Esophagus squamous epithelium (tissue), 5 donors: Measurements from ENCODE around the gene ZNF426. TPM values are rescaled to one million over a fixed set of nuclear protein-coding genes. Genes with fewer than 3 reads are reported as not detected.
"Not testable (repeated sequence)": the region's sequence is repeated elsewhere in the genome, so short reads cannot be mapped to it uniquely, and the experiment has no call there.

ENCODE experiments used
- DNase-seq: peaks from one replicate; lab custom pipeline; 2025; lab: John Stamatoyannopoulos, UW
- H3K27ac ChIP-seq, 4 donors: fragments of 200-600 bp; sonication (generic); one replicate each; pipeline ENCODE4 v1.5.1; 2016 to 2019; ENCODE audit warnings: mild to moderate bottlenecking in 1 of 4
- H3K27me3 ChIP-seq, 4 donors: fragments of 200-600 bp; sonication (generic); 1 replicate in 3 of 4; 2 replicates in 1 of 4; pipeline versions ENCODE4 v1.5.1 to v1.6.0; 2017 to 2021; ENCODE audit warnings: antibody characterized with exemption in 1 of 4
- H3K36me3 ChIP-seq, 3 donors: fragments of 200-600 bp; sonication (generic); one replicate each; pipeline ENCODE4 v1.5.1; 2016 to 2019
- H3K4me1 ChIP-seq, 3 donors: fragments of 200-600 bp; sonication (generic); one replicate each; pipeline ENCODE4 v1.5.1; 2017 to 2019
- H3K4me3 ChIP-seq, 4 donors: fragments of 200-600 bp; sonication (generic); 1 replicate in 3 of 4; 2 replicates in 1 of 4; pipeline ENCODE4 v1.5.1; 2016 to 2019; ENCODE audit warnings: mild to moderate bottlenecking in 2 of 4, moderate library complexity in 1 of 4
- H3K9me3 ChIP-seq, 3 donors: fragments of 200-600 bp; sonication (generic); one replicate each; pipeline ENCODE4 v1.5.1; 2016 to 2019
- POLR2A ChIP-seq, 4 donors: fragments of 450-650 bp; IDR thresholded peaks; one replicate each; pipeline ENCODE4 v1.6.1; 2017; ENCODE audit warnings: antibody characterized with exemption in 4 of 4, mild to moderate bottlenecking in 4 of 4, moderate library complexity in 3 of 4
- WGBS, 2 donors: methylation state at CpG; one replicate each; pipeline ENCODE4 v1.1.5; 2018; 5-methylcytosine and 5-hydroxymethylcytosine counted together
- intact Hi-C: fragments of 100-400 bp; cut with DNase I; formaldehyde crosslinking; loops from one replicate; pipeline ENCODE4 v1.15.0; 2022
- total RNA-seq, 4 donors: library from RNA; depleted of rRNA; stranded (reverse); fragments of >200 nt; gene quantifications; one replicate each; pipeline ENCODE4 v1.1.0, GENCODE V29; 2016
- TF ChIP-seq, protein P1 (sequence below), 6 experiments: fragments of 450-650 bp in 4 of 6; fragments of 200-600 bp in 2 of 6; sonication (generic) in 2 of 6; IDR thresholded peaks; one replicate each; pipeline ENCODE4 v1.5.1; 2016 to 2019; ENCODE audit warnings: antibody characterized with exemption in 6 of 6, mild to moderate bottlenecking in 4 of 6, moderate library complexity in 4 of 6
- donor health status: DM: yes; HTN: yes; CAD: no.

ZNF426 gene
- 10 to 100 TPM; 18.5 to 21.7 (median 19.3) TPM for total RNA-seq

DNA sequence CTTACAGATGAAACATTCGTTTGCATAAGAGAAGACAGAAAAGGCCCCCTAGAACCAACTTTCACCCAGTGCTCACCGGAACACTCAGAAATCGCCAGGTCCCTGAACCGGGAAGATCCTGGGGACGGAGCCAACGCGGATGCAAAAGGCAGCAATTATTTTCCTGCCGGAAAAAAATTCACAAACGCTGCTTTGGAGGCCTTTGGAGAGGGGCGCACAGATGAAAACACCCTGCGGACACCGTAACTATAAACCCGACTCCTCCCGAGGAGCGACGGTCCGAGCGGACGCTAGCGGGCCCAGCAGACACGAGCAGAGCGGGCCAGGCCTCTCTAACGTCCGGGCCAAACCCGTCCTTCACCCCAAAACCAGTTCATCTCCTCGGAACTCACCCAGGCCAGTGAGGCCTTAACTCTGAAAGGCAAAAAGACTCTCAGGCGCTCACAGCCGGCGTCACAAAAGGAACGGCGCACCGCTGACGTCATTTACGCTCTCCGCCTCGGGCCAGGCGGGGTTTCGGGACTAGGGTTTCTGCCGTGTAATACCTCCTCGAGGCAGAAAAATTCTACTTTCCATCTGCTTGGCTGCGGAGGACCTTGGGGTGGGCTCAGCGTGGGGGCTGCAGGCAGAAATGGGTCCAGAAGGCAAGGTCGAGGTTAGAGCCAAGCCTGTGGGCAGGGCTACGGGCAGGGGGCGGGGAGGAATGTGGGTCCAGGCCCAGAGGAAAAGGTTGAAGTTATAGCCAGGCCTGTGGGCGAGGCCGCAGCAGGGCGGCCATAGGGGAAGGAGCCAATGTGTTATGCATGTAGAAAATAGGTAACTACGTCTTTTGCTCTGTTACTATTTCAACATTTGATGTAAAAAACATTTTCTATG, at the start of gene ZNF426:
Gene ZNF426, minus strand, starts transcription at position 463 of the 876 bp plus-strand sequence. CDS start 2,413 bp downstream, outside the sequence.
- 2% methylated on average over 31 to 32 of the region's 49 CpGs for WGBS, 2 donors
- TF ChIP-seq POLR2A (IDR thresholded peaks at IDR 0.05): peak in 2 of 4 donors; percentile 34 to 36
- TF ChIP-seq, protein P1, sequence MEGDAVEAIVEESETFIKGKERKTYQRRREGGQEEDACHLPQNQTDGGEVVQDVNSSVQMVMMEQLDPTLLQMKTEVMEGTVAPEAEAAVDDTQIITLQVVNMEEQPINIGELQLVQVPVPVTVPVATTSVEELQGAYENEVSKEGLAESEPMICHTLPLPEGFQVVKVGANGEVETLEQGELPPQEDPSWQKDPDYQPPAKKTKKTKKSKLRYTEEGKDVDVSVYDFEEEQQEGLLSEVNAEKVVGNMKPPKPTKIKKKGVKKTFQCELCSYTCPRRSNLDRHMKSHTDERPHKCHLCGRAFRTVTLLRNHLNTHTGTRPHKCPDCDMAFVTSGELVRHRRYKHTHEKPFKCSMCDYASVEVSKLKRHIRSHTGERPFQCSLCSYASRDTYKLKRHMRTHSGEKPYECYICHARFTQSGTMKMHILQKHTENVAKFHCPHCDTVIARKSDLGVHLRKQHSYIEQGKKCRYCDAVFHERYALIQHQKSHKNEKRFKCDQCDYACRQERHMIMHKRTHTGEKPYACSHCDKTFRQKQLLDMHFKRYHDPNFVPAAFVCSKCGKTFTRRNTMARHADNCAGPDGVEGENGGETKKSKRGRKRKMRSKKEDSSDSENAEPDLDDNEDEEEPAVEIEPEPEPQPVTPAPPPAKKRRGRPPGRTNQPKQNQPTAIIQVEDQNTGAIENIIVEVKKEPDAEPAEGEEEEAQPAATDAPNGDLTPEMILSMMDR (IDR thresholded peaks at IDR 0.05): peak in 1 of 6 experiments; percentile 14

DNA sequence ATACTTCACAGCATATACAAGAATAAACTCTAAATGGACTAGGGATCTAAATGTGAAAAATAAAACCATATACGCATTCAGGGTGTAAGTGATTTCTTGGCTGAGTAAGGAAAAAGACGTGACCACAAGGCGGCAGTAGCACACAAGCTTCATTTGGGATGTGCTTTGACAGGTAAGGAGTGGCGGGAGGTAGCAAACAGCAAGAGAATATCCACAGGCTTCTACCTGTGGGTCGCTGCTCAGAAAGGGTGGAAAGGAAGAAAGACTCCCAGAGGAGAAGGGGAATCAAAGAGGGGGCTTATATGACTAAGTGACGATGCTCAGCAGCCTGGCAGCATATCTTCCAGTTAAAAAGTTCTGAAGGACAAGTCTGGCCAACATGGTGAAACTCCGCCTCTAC, 48.3 kb upstream of the ZNF426 start:
- no peak for DNase-seq
- Histone ChIP-seq H3K36me3 (peaks cover 0 to 9% (median 0%) of the 10 kb centered on the region in 3 donors), H3K9me3 (peaks cover 0 to 5% (median 0%) of the 10 kb centered on the region in 3 donors), H3K27me3 (peaks cover 0 to 24% (median 0%) of the 10 kb centered on the region in 4 donors), H3K4me1 (peaks cover 0 to 32% (median 13%) of the 10 kb centered on the region in 3 donors), H3K4me3 (no peak overlapping the region), H3K27ac (no peak overlapping the region)
- WGBS, 2 donors: 13 to 15% methylated on average over 7 of the region's 7 CpGs
- intact Hi-C loops: no loop called here
- TF ChIP-seq POLR2A (IDR thresholded peaks at IDR 0.05): no peak
- TF ChIP-seq, protein P1 (IDR thresholded peaks at IDR 0.05): peak; percentile 38 to 86 (median 68)

More for the DNA sequence above, at the start of gene ZNF426:
- DNase-seq: peak; percentile 42
- peak within 1 kb of the TSS; percentile 63 to 84 (median 79) for H3K4me3 ChIP-seq
- H3K36me3 ChIP-seq: peaks cover 23 to 31% (median 25%) of the 10 kb centered on the region in 3 donors
- H3K9me3 ChIP-seq: peaks cover 0 to 37% (median 19%) of the 10 kb centered on the region in 3 donors
- H3K27me3 ChIP-seq: no peaks in the 10 kb centered on the region
- intact Hi-C loops: no loop called here
- H3K4me1 ChIP-seq: peaks cover 5 to 19% (median 7%) of the 10 kb centered on the region in 3 donors
- peak within 1 kb of the TSS; percentile 94 to 98 (median 96) for H3K27ac ChIP-seq

DNA sequence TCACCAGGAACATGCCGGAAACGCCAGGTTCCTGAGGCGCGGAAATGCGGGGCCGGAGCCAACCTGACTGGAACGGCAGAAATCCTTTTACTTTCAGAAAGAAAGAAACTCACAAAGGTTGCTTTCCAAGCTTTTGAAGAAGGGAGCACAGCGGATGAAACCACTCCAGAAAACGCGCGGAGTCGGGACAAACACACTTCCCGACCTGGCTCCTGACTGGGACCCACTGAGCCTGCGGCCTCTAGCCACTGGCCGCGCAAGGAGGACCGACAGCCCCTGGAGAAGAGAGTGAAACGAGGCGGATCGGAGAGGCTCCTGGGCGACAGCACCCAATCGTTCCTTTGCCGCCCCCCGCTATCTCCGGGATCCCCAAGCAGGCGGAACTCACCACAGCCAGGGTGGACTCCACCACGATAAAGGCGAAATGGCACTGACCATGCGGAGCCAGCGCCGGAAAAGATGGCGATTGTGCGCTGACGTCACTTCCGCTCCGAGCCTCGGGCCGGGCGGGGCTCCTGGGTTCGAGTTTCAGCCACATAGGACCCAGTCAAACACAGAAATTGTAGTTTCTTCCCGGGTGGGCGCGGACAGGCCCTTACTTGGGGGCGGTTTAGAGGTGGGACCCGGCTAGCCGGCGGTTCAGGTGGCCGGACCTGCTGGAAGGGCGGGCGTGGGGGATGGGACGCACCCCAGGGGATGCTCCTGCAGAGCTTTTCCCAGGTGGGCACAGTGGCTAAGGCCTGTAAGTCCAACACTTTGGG, 45.8 kb upstream of the ZNF426 start, which contains the start of gene ZNF121:
Gene ZNF121, minus strand, starts transcription at position 432 of the 761 bp plus-strand sequence. CDS start 16,407 bp downstream, outside the sequence.
- peaks cover 0 to 30% (median under 1%) of the 10 kb centered on the region in 3 donors for H3K9me3 ChIP-seq
- intact Hi-C loops: no loop called here
- no peak for DNase-seq
- TF ChIP-seq, protein P1 (IDR thresholded peaks at IDR 0.05): peak in 1 of 6 experiments; percentile 5
- peak in 1 of 4 donors; percentile 50 for TF ChIP-seq POLR2A (IDR thresholded peaks at IDR 0.05)
- H3K27ac ChIP-seq: peak within 1 kb of the TSS; percentile 88 to 99 (median 94)
- H3K36me3 ChIP-seq: peaks cover 0 to 34% (median 0%) of the 10 kb centered on the region in 3 donors
- peak within 1 kb of the TSS; percentile 72 to 98 (median 89) for H3K4me3 ChIP-seq
- peaks cover 0 to 12% (median 0%) of the 10 kb centered on the region in 4 donors for H3K27me3 ChIP-seq
- H3K4me1 ChIP-seq: peaks cover 0 to 32% (median 13%) of the 10 kb centered on the region in 3 donors
- WGBS, 2 donors: 0% methylated on average over 7 to 16 of the region's 51 CpGs

DNA sequence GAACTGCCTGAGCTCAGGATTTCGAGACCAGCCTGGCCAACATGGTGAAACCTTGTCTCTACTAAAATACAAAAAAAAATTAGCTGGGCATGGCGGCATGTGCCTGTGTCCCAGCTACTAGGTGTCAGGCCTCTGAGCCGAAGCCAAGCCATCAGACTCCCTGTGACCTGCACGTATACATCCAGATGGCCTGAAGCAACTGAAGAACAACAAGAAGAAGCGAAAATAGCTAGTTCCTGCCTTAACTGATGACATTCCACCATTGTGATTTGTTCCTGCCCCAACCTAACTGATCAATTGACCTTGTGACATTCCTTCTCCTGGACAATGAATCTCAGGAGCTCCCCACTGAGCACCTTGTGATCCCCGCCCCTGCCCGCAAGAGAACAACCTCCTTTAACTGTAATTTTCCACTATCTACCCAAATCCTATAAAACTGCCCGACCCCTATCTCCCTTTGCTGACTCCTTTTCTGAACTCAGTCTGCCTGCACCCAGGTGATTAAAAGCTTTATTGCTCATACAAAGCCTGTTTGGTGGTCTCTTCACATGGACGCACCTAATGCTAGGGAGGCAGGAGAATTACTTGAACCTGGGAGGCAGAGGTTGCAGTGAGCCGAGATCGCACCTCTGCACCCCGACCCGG, 43.8 kb upstream of the ZNF426 start:
- H3K4me3 ChIP-seq, H3K27ac ChIP-seq, H3K27me3 ChIP-seq, DNase-seq, intact Hi-C loops: not testable (repeated sequence)
- 85 to 86% methylated on average over 12 of the region's 13 CpGs for WGBS, 2 donors
- H3K9me3 ChIP-seq: peaks cover 0 to 51% (median 20%) of the 10 kb centered on the region in 3 donors
- H3K4me1 ChIP-seq: peaks cover 0 to 32% (median 13%) of the 10 kb centered on the region in 3 donors
- H3K36me3 ChIP-seq: peaks cover 0 to 54% (median 0%) of the 10 kb centered on the region in 3 donors

DNA sequence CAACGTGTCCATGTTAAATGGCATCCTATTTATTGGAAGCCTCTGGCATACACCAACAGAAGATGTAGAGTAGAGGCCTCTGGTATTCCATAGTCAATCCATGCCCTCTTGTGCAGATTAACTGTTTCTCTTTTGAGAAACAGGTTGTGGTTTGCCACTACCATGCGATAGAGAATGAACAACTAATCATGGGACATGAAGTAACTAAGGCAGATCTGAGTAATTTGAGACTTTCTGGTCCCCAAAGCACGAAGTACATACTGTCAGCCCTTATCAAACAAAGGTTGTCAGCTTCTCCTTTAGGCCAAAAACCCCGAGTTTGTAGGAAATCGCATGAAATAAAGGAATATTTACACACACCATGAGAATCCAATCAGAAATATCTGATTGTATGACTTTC, 42.3 kb upstream of the ZNF426 start:
- Histone ChIP-seq H3K36me3 (peaks cover 0 to 63% (median 0%) of the 10 kb centered on the region in 3 donors), H3K27me3 (no peaks in the 10 kb centered on the region), H3K4me3 (no peak overlapping the region), H3K27ac (no peak overlapping the region), H3K9me3 (peaks cover 0 to 66% (median 33%) of the 10 kb centered on the region in 3 donors), H3K4me1 (peaks cover 0 to 25% (median 13%) of the 10 kb centered on the region in 3 donors)
- TF ChIP-seq, protein P1 (IDR thresholded peaks at IDR 0.05): no peak
- TF ChIP-seq POLR2A (IDR thresholded peaks at IDR 0.05): no peak
- intact Hi-C loops: no loop called here
- no peak for DNase-seq
- WGBS, 2 donors: 71 to 92% methylated on average over 5 of the region's 5 CpGs
